Muscle of leg (tissue), 11 donors: Measurements from ENCODE around the gene IQCB1. TPM values are rescaled to one million over a fixed set of nuclear protein-coding genes. Genes with fewer than 3 reads are reported as not detected.
"Not testable (repeated sequence)": the region's sequence is repeated elsewhere in the genome, so short reads cannot be mapped to it uniquely, and the experiment has no call there.

ENCODE experiments used
- DNase-seq: peaks from one replicate; pipeline ENCODE4 v3.0.0; 2013
- H3K27ac ChIP-seq: one replicate; pipeline ENCODE4 v1.5.1; 2013; ENCODE audit warnings: mild to moderate bottlenecking, low read length, control low read depth
- H3K27me3 ChIP-seq: one replicate; pipeline ENCODE4 v1.6.1; 2013; ENCODE audit warnings: low read length; ENCODE audit not compliant: control insufficient read depth, insufficient read depth
- H3K36me3 ChIP-seq: one replicate; pipeline ENCODE4 v1.6.1; 2013; ENCODE audit warnings: low read length; ENCODE audit not compliant: control insufficient read depth, insufficient read depth
- H3K4me1 ChIP-seq: one replicate; pipeline ENCODE4 v1.6.1; 2013; ENCODE audit warnings: low read length; ENCODE audit not compliant: control insufficient read depth, insufficient read depth
- H3K4me3 ChIP-seq: one replicate; pipeline ENCODE4 v1.5.1; 2013; ENCODE audit warnings: low read length, control low read depth
- H3K9me3 ChIP-seq: replicated peaks from 2 replicates; pipeline ENCODE4 v1.6.1; 2013; ENCODE audit warnings: low read depth, low read length; ENCODE audit not compliant: control insufficient read depth
- WGBS: methylation state at CpG from one replicate; pipeline ENCODE4 v1.1.5; 2013; ENCODE audit warnings: missing lambda C conversion rate; ENCODE audit not compliant: insufficient coverage; 5-methylcytosine and 5-hydroxymethylcytosine counted together
- polyA plus RNA-seq, 8 donors: library from polyadenylated mRNA; unstranded; fragments of 120-200 nt; gene quantifications; one replicate each; pipeline versions ENCODE4 v1.2.1 to v1.2.3, GENCODE V29; 2013; ENCODE audit warnings: inconsistent platforms in 1 of 8, low replicate concordance in 1 of 8; ENCODE audit not compliant: insufficient read length in 8 of 8, insufficient read depth in 1 of 8
- total RNA-seq: library from RNA; stranded (reverse); fragments of 120-200 nt; gene quantifications from one replicate; pipeline ENCODE4 v1.2.4, GENCODE V29; 2013

Gene IQCB1
- total and polyA plus RNA-seq, 9 donors, result 16.1 to 22.7 (median 18.1) TPM

GRCh38 chr3:121782784-121783183 is 52.1 kb downstream of the IQCB1 start:
- peaks cover 20% of the 10 kb centered on the region for H3K36me3 ChIP-seq
- not testable (repeated sequence) for H3K27ac ChIP-seq, H3K27me3 ChIP-seq, DNase-seq, H3K4me1 ChIP-seq, H3K9me3 ChIP-seq, H3K4me3 ChIP-seq
- 86% methylated on average over 1 of the region's 8 CpGs for WGBS

GRCh38 chr3:121781611-121782010 is 53.2 kb downstream of the IQCB1 start:
- H3K4me1 ChIP-seq, result no peaks in the 10 kb centered on the region
- H3K9me3 ChIP-seq, result no peaks in the 10 kb centered on the region
- no peaks in the 10 kb centered on the region for H3K27me3 ChIP-seq
- H3K4me3 ChIP-seq, result no peak overlapping the region
- H3K27ac ChIP-seq, result no peak overlapping the region
- no CpG with 5 or more reads among the region's 7 CpGs for WGBS
- H3K36me3 ChIP-seq, result peaks cover 19% of the 10 kb centered on the region
- DNase-seq, result no peak

DNA sequence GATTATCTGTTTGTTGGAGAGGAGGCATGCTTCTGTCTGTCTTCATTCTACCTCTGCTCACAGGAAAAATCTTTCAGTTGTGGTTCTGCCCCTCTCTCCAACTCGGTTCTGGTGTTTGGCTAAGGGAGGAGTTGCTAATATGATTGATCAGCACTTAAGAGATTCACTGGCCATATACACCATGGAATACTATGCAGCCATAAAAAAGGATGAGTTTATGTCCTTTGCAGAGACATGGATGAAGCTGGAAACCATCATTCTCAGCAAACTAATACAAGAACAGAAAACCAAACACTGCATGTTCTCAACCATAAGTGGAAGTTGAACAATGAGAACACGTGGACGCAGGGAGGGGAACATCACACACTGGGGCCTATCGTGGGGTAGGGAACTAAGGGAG is 59.8 kb downstream of the IQCB1 start:
- H3K36me3 ChIP-seq, result peaks cover 36% of the 10 kb centered on the region

GRCh38 chr3:121769246-121769645 is 65.6 kb downstream of the IQCB1 start:
- Histone ChIP-seq H3K36me3 (peaks cover 19% of the 10 kb centered on the region), H3K27me3 (no peaks in the 10 kb centered on the region), H3K9me3 (no peaks in the 10 kb centered on the region), H3K4me1 (no peaks in the 10 kb centered on the region), H3K4me3 (no peak overlapping the region), H3K27ac (no peak overlapping the region)
- no CpG with 5 or more reads among the region's 1 CpG for WGBS
- DNase-seq, result no peak

More for the DNA sequence above, 59.8 kb downstream of the IQCB1 start:
- WGBS, result no CpG with 5 or more reads among the region's 4 CpGs
- not testable (repeated sequence) for H3K27ac ChIP-seq, DNase-seq, H3K4me1 ChIP-seq, H3K9me3 ChIP-seq, H3K4me3 ChIP-seq, H3K27me3 ChIP-seq

DNA sequence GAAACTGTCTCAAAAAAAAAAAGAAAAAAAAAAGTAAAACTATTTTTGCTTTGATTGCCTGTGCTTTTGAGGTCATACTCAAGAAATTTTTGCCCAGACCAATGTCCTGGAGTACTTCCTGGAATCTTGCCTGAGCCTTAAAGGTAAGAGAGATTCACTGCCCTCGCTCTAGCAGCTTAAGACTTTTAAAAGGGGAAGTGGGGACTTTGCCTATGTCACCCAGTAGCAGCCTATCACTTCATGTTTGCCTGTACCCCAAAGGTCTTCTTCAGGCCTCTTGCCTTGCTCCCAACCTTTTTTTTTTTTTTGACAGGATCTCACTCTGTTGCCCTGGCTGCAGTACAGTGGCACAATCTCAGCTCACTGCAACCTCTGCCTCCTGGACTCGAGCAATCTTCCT is 66.4 kb downstream of the IQCB1 start:
- H3K36me3 ChIP-seq, result peaks cover 19% of the 10 kb centered on the region
- no peaks in the 10 kb centered on the region for H3K9me3 ChIP-seq
- no peak overlapping the region for H3K27ac ChIP-seq
- no CpG with 5 or more reads among the region's 2 CpGs for WGBS
- H3K4me1 ChIP-seq, result no peaks in the 10 kb centered on the region
- no peak for DNase-seq
- H3K4me3 ChIP-seq, result no peak overlapping the region
- H3K27me3 ChIP-seq, result no peaks in the 10 kb centered on the region

DNA sequence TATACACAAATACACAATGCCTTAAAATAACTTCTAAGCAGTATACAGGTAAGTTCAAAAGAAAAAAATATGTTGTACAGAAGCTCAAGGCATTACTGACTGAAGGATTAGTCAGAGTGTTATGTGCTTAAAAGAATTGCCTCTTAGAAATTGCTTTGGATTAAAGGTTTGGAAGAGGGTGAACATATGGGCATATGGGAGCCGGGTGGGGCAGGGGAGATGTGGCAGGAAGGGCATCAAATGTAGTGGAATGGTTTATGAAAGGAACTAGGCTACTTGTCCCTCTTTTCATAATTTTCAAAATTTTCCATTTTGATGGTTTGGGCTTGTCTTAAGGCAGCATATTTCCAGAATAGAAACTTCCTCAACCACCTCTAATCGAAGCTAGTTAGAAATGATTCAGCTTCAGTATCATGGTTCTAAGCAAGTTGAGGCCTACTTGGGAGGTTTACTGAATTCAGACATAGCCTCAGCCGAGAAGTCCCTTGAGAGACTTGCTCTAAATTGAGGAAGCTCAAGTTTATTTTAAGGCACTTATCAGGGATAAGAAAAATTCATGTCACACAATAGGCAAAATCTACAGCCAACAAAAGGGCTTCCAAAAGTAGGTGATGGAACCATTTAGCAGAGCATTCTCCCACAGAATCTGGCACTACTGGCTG is 75.2 kb downstream of the IQCB1 start:
- H3K4me3 ChIP-seq, result no peak overlapping the region
- no peaks in the 10 kb centered on the region for H3K27me3 ChIP-seq
- no peaks in the 10 kb centered on the region for H3K9me3 ChIP-seq
- H3K36me3 ChIP-seq, result no peaks in the 10 kb centered on the region
- no peak overlapping the region for H3K27ac ChIP-seq
- no peak for DNase-seq
- H3K4me1 ChIP-seq, result peaks cover 10% of the 10 kb centered on the region
- WGBS, result no CpG with 5 or more reads among the region's 3 CpGs

DNA sequence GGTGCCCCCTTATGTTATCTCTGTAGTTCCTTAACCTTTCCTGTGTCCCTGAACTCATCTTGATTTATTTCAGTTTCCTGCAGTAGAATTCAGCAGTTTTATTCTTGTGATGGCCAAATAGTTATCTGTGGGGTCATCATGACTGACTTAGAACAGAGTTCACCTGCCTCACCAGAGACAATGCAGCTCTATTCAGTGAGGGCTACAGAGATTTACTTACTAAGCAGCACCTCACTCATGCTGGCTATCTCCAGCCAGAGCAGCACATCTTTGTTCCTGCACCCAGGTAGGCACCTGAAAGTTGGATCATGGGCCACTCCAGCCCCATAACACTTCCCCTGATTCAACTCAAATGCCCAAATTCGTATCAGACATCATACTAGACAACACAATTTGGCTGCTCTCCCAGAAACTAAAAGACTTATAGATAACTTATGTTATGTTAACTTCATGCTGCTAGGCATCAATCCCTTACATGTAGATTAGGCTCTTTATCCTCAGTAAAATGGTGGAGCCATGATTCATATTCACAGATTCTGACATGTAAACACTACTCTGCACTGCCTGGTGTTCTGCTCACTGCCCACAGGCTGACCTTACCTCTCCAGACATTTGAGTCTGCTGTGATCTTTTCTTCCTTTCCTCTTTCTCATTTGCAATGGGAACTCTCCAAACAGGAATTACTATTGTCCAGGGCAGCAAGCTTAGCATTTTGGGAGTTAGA is 76.0 kb downstream of the IQCB1 start:
- H3K4me3 ChIP-seq, result no peak overlapping the region
- no peak overlapping the region for H3K27ac ChIP-seq
- no CpG with 5 or more reads among the region's 1 CpG for WGBS
- DNase-seq, result no peak
- no peaks in the 10 kb centered on the region for H3K36me3 ChIP-seq
- peaks cover 10% of the 10 kb centered on the region for H3K4me1 ChIP-seq
- H3K27me3 ChIP-seq, result no peaks in the 10 kb centered on the region
- no peaks in the 10 kb centered on the region for H3K9me3 ChIP-seq

DNA sequence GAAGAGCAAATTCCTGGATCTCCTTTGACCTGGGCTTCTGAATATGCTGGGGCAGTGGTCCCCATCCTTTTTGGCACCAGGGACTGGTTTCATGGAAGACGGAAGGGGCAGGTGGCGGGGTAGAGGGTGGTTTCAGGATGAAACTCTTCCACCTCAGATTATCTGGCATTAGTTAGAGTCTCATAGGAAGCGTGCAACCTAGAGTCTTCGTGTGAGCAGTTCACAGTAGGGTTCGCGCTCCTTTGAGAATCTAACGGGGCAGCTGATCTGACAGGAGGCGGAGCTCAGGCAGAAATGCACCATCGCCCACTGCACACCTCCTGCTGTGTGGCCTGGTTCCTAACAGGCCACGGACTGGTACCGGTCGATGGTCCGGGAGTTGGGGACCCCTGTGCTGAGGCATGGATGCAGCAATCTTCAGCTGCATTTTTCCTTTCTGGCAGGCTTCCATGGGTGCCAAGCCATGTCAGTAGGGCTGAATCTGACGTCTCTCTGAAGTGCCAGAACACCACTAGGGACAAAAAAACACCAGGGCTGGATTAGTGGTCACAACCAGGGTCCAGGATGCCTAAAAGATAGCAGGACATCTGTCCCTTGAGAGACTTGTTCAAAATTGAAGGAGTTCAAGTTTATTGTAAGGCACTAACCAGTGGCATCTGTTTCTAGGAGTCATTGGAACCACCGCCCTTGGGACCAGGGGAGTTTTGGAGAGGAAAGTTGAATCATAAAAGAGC is 76.9 kb downstream of the IQCB1 start:
- Histone ChIP-seq H3K36me3 (no peaks in the 10 kb centered on the region), H3K27ac (peak overlapping the region; percentile 85), H3K27me3 (no peaks in the 10 kb centered on the region), H3K4me3 (no peak overlapping the region), H3K4me1 (peaks cover 10% of the 10 kb centered on the region), H3K9me3 (no peaks in the 10 kb centered on the region)
- no peak for DNase-seq
- 86% methylated on average over 13 of the region's 15 CpGs for WGBS

DNA sequence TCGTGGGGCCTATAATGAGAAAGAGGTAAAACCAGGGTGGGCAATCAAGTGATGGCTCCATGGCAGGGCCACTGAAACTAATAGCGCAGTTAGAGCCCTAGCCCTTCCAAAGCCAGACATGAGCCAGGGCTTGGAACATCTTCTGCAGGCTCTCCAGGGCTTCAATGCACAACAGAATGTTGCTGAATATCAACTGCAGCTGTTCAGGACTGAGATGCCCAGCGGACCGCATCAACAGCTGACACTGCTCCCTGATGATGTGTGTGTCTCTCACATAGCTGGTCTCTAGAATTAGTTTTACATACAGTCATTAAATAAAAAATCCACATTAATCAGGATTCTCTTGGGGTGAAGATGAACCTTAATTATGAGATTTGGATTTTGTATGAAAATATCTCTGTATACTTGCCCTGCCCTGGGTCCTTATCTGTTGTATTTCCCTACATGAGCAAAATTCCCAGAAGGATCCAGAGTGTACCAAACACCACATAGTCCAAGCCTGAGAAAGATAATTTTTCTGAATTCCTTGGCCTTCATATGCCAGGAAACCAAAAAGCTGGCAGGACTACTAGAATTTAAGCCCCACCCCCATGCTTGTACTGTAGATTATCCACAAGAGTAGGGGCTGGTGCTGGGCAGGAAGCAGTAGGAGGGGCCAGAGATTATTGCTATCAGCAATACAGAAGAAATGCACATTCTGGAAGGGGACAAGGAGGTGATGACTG is 77.6 kb downstream of the IQCB1 start:
- 76% methylated on average over 2 of the region's 4 CpGs for WGBS
- H3K27me3 ChIP-seq, result no peaks in the 10 kb centered on the region
- DNase-seq, result peak; percentile 76
- no peak overlapping the region for H3K4me3 ChIP-seq
- peaks cover 10% of the 10 kb centered on the region for H3K4me1 ChIP-seq
- H3K36me3 ChIP-seq, result no peaks in the 10 kb centered on the region
- H3K27ac ChIP-seq, result peak overlapping the region; percentile 85
- no peaks in the 10 kb centered on the region for H3K9me3 ChIP-seq

GRCh38 chr3:121752772-121753171 is 82.1 kb downstream of the IQCB1 start:
- no peak for DNase-seq
- 17% methylated on average over 1 of the region's 1 CpG for WGBS
- Histone ChIP-seq H3K27ac (no peak overlapping the region), H3K27me3 (no peaks in the 10 kb centered on the region), H3K4me1 (peaks cover 9% of the 10 kb centered on the region), H3K9me3 (no peaks in the 10 kb centered on the region), H3K36me3 (no peaks in the 10 kb centered on the region), H3K4me3 (no peak overlapping the region)
